GM10847 (cell line): ENCODE measurements around the gene AOPEP.

Experiments used
- POLR2A ChIP-seq: IDR thresholded peaks from 2 replicates; pipeline ENCODE4 v1.6.1; 2011; ENCODE audit not compliant: insufficient read length; ENCODE audit errors: extremely low read depth

AOPEP gene

GRCh38 chr9:95127249-95128176 is 401.0 kb downstream of the AOPEP start:
- TF ChIP-seq POLR2A: no peak

GRCh38 chr9:95128177-95128524 is 401.7 kb downstream of the AOPEP start:
- TF ChIP-seq POLR2A: no peak

GRCh38 chr9:95129476-95130291 is 403.2 kb downstream of the AOPEP start:
- TF ChIP-seq POLR2A: no peak

- no peak for TF ChIP-seq POLR2A
Observed at GRCh38 chr9:95130484-95130883, 404.0 kb downstream of the AOPEP start.

GRCh38 chr9:95131023-95131943 is 404.8 kb downstream of the AOPEP start:
- TF ChIP-seq POLR2A: no peak

GRCh38 chr9:95132366-95133324 is 406.1 kb downstream of the AOPEP start:
- no peak for TF ChIP-seq POLR2A

GRCh38 chr9:95133325-95133705 is 406.8 kb downstream of the AOPEP start:
- no peak for TF ChIP-seq POLR2A

- no peak for TF ChIP-seq POLR2A
Observed at GRCh38 chr9:95134457-95134881, 408.0 kb downstream of the AOPEP start.

- no peak for TF ChIP-seq POLR2A
Observed at GRCh38 chr9:95135756-95136155, 409.3 kb downstream of the AOPEP start.
